Endometrial microvascular endothelial cells (primary cell): ENCODE data around the gene FBP1. TPM values are rescaled to one million over a fixed set of nuclear protein-coding genes. Genes with fewer than 3 reads are reported as not detected.

Experiments
- in situ Hi-C: cut with HindIII; loops from 2 replicates; pipeline ENCODE4 v1.10.0; 2017; ENCODE audit warnings: low sequenced_read_pairs, low pct_unique_long_range_greater_than_20kb; ENCODE audit errors: inconsistent ontology term
- total RNA-seq: library from RNA; depleted of rRNA; stranded (reverse); fragments of >200 nt; gene quantifications from one replicate; pipeline ENCODE4 v1.2.3, GENCODE V29; 2015; ENCODE audit errors: inconsistent ontology term

The FBP1 gene
- total RNA-seq, 1 donor from 2014 or later, result 12.4 TPM

- in situ Hi-C loops, result no loop called here
Observed at GRCh38 chr9:94663140-94663539, 23.8 kb upstream of the FBP1 start.

- in situ Hi-C loops, result no loop called here
Observed at GRCh38 chr9:94657021-94657725, 17.9 kb upstream of the FBP1 start.

GRCh38 chr9:94656200-94656599, 16.9 kb upstream of the FBP1 start:
- in situ Hi-C loops, result no loop called here

- in situ Hi-C loops, result no loop called here
Observed at GRCh38 chr9:94655739-94656138, 16.4 kb upstream of the FBP1 start.

GRCh38 chr9:94654165-94654894, 15.0 kb upstream of the FBP1 start:
- in situ Hi-C loops, result no loop called here

DNA sequence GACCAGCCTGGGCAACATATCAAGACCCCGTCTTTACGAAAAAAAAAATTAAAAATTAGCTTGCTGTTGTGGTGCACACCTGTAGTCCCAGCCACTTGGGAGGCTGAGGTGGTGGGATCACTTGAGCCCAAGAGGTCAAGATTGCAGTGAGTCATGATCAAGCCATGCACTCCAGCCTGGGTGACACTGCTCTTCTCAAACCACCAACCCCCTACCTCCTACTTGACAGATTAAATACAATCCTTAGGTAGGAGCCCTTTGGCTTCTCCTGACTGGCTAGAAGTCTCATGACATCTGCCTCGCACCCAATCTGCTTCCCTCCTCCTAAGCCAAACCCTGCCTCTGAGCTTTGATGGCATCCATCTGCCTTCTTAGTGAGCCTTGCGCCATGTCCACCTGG, 11.6 kb upstream of the FBP1 start:
- in situ Hi-C loops, result no loop called here

- in situ Hi-C loops, result no loop called here
Observed at GRCh38 chr9:94649100-94649819, 9.9 kb upstream of the FBP1 start.

- in situ Hi-C loops, result no loop called here
Observed at GRCh38 chr9:94648185-94648584, 8.9 kb upstream of the FBP1 start.

DNA sequence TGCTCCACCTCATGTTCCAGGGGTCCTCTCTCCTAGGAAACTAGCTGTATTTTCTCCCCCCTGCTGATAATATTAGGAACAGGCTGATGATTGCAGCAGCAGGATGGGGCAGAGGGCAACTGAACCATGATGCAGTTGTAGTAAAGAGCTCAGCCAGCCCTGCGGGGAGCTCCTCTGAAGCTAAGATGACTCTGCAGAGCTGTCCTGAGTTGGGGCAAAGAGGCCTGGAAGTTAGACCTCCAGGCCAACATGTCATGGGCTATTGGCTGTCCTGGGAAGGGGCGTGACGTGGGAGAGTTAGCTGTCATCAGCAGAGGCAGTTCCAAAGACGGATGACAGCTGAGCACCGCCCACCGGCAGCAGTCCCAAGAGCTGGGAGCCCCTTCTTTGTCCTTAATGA, 6.6 kb upstream of the FBP1 start:
- in situ Hi-C loops, result no loop called here

DNA sequence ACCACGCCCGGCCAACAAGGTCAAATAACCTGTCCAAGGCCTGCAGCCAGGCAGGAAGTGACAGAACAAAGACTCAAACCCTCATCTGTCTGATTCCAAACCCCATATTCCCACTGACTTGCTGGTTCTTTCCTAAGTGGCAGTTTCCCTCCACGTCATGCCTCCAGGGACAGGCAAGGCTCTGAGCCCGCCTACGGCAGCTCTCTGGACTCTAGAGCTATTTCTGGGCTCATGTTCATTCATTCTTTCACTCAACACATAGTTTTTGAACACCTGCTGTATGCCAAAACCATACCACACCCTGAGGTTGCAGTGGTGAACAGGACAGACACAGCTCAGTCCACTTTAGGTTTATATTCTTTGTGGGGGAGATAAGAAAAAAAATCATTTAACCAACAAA, 5.2 kb upstream of the FBP1 start:
- in situ Hi-C loops, result no loop called here

GRCh38 chr9:94643741-94644140, 4.4 kb upstream of the FBP1 start:
- in situ Hi-C loops, result no loop called here

GRCh38 chr9:94643176-94643575, 3.9 kb upstream of the FBP1 start:
- in situ Hi-C loops, result no loop called here

GRCh38 chr9:94642501-94642900, 3.2 kb upstream of the FBP1 start:
- in situ Hi-C loops, result no loop called here

GRCh38 chr9:94639999-94640376, 670 bp upstream of the FBP1 start:
- in situ Hi-C loops, result no loop called here

- in situ Hi-C loops, result no loop called here
Observed at GRCh38 chr9:94638335-94639060, 820 bp downstream of the FBP1 start.

DNA sequence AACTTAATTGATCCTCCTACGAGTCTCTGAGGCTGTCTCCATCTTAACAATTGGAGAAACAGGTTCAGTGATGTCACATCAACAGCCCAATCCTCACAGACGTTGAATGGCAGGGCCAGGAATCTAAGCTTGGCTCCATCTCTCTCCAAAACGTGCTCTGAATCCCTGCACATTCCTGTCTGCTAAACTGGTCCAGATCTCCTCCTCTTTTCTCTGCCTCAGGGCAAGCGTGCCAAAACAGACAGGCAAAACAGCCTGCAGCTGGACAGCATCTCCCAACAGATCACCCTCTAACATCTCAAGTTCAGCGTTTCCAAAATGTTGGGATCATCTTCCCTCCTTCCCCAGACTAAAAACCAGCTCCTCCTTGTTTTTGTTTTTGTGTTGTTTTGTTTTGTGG, 6.6 kb downstream of the FBP1 start:
- in situ Hi-C loops, result no loop called here

GRCh38 chr9:94631599-94631998, 7.7 kb downstream of the FBP1 start:
- in situ Hi-C loops, result no loop called here

- in situ Hi-C loops, result no loop called here
Observed at GRCh38 chr9:94630833-94631232, 8.5 kb downstream of the FBP1 start.

DNA sequence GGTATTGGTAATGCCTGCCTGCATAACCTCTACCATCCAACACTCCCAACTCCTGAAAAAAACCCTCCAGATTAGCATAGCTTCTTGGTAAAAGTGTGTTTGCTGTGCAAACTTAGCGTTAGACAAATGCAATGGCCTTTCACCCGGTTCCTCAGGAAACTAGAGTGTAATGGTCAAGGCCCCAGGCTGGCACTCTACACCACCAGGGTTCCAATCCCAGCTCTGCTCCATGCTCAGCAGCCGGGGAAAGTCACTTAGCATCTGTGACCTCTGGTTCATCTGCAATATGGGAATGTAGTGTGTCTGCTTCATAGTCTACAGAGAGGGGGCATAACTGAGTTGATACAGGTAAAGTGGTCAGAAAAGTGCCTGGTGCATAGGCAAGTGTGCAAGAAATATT, 9.0 kb downstream of the FBP1 start:
- in situ Hi-C loops, result no loop called here
